Fibroblast of lung (primary cell): Measurements from ENCODE around the gene KPNA1. TPM values are rescaled to one million over a fixed set of nuclear protein-coding genes. Genes with fewer than 3 reads are reported as not detected.
A peak's percentile ranks its signal among the peaks of the same experiment; 100 is the strongest.

Source experiments
- DNase-seq, 2 donors: peaks; one replicate each; pipeline versions ENCODE4 v3.0.0 to v3.0.0-alpha.2; 2010; ENCODE audit warnings: low read depth in 2 of 2
- H2AFZ ChIP-seq: 2 replicates; pipeline ENCODE4 v1.5.1; 2012; ENCODE audit warnings: low read length, control low read depth, inconsistent platforms
- H3K27ac ChIP-seq: 2 replicates; pipeline ENCODE4 v1.5.1; 2011; ENCODE audit warnings: low read length, control low read depth; ENCODE audit not compliant: insufficient read depth
- H3K27me3 ChIP-seq: 2 replicates; pipeline ENCODE4 v1.5.1; 2011; ENCODE audit warnings: mild to moderate bottlenecking, low read length; ENCODE audit not compliant: control insufficient read depth, insufficient read depth
- H3K36me3 ChIP-seq: 2 replicates; pipeline ENCODE4 v1.5.1; 2011; ENCODE audit warnings: low read length; ENCODE audit not compliant: control insufficient read depth, insufficient read depth
- H3K4me1 ChIP-seq: 2 replicates; pipeline ENCODE4 v1.5.1; 2011; ENCODE audit warnings: low read length; ENCODE audit not compliant: control insufficient read depth, insufficient read depth; ENCODE audit errors: extremely low read depth
- H3K4me2 ChIP-seq: 2 replicates; pipeline ENCODE4 v1.5.1; 2011; ENCODE audit warnings: low read length, control low read depth; ENCODE audit not compliant: insufficient read depth; ENCODE audit errors: extremely low read depth
- H3K4me3 ChIP-seq, 4 experiments: fragments of 200-600 bp in 1 of 4; sonication (generic) in 1 of 4; replicated peaks in 1 of 4; 2 replicates each; pipeline ENCODE4 v1.5.1; 2011 to 2016; ENCODE audit warnings: low read length in 4 of 4, low read depth in 3 of 4, mild to moderate bottlenecking in 3 of 4, control low read depth in 2 of 4, inconsistent platforms in 1 of 4, mixed read lengths in 1 of 4; ENCODE audit not compliant: insufficient read depth in 1 of 4; ENCODE audit errors: control extremely low read depth in 1 of 4
- H3K79me2 ChIP-seq: 2 replicates; pipeline ENCODE4 v1.5.1; 2012; ENCODE audit warnings: mild to moderate bottlenecking, low read length, inconsistent platforms; ENCODE audit not compliant: control insufficient read depth, insufficient read depth
- H3K9ac ChIP-seq: 2 replicates; pipeline ENCODE4 v1.5.1; 2011; ENCODE audit warnings: mild to moderate bottlenecking, low read length, control low read depth; ENCODE audit not compliant: insufficient read depth
- H3K9me3 ChIP-seq: 2 replicates; pipeline ENCODE4 v1.5.1; 2012; ENCODE audit warnings: low read depth, low read length; ENCODE audit not compliant: control insufficient read depth, insufficient read depth
- H4K20me1 ChIP-seq: 2 replicates; pipeline ENCODE4 v1.5.1; 2011; ENCODE audit warnings: low read length; ENCODE audit not compliant: control insufficient read depth, insufficient read depth; ENCODE audit errors: extremely low read depth
- EZH2 ChIP-seq: IDR thresholded peaks from 2 replicates; pipeline ENCODE4 v1.5.1; 2012; ENCODE audit warnings: low read length, control low read depth, mild to moderate bottlenecking; ENCODE audit errors: missing control alignments
- polyA plus RNA-seq, 2 donors: library from polyadenylated mRNA; depleted of rRNA in 1 of 2; stranded (reverse) in 1 of 2; unstranded in 1 of 2; fragments of >200 nt; gene quantifications; 2 replicates each; pipeline ENCODE4 v1.2.1, GENCODE V29; 2011 to 2012; ENCODE audit warnings: missing spikeins in 1 of 2
- total RNA-seq: library from RNA; depleted of rRNA; stranded (reverse); fragments of >200 nt; gene quantifications from 2 replicates; pipeline ENCODE4 v1.2.1, GENCODE V29; 2014
- TF ChIP-seq, protein P1 (sequence below), 2 donors: IDR thresholded peaks in 1 of 2; conservative IDR thresholded peaks in 1 of 2; 1 replicate in 1 of 2; 2 replicates in 1 of 2; pipeline ENCODE4 v1.5.1; 2011 to 2012; ENCODE audit warnings: low read length in 2 of 2, control low read depth in 1 of 2, inconsistent platforms in 1 of 2, low read depth in 1 of 2, mild to moderate bottlenecking in 1 of 2

KPNA1 gene
- total and polyA plus RNA-seq, 2 donors (not counting 1 experiment from before 2014, with no cell fraction given) = 23.9 to 56.0 TPM

DNA sequence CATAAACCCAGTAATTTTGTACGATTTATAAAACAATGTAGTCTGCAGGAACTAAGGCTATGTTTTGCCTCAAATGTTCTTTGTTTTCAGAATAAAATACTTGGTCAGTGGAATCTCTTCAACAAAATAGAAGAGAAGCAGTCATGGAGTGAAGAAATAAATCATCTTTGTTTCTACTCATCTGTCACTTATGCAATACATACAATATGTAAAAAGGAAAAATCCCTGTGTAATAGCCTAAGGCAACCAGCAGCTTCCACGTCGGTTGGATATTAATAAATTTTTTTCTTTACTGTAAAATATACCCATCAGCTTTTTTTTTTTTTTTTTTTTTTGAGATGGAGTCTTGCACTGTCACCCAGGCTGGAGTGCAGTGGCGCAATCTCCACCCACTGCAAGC, 93.6 kb downstream of the KPNA1 start:
- Histone ChIP-seq H4K20me1 (no peaks in the 10 kb centered on the region), H3K4me2 (no peak overlapping the region), H2AFZ (no peak overlapping the region), H3K27ac (no peak overlapping the region), H3K4me1 (no peaks in the 10 kb centered on the region), H3K9me3 (no peaks in the 10 kb centered on the region), H3K27me3 (no peaks in the 10 kb centered on the region), H3K36me3 (peaks cover 8% of the 10 kb centered on the region), H3K79me2 (peaks cover 14% of the 10 kb centered on the region), H3K9ac (no peak overlapping the region), H3K4me3 (no peak overlapping the region)
- no peak for DNase-seq
- TF ChIP-seq, protein P1, sequence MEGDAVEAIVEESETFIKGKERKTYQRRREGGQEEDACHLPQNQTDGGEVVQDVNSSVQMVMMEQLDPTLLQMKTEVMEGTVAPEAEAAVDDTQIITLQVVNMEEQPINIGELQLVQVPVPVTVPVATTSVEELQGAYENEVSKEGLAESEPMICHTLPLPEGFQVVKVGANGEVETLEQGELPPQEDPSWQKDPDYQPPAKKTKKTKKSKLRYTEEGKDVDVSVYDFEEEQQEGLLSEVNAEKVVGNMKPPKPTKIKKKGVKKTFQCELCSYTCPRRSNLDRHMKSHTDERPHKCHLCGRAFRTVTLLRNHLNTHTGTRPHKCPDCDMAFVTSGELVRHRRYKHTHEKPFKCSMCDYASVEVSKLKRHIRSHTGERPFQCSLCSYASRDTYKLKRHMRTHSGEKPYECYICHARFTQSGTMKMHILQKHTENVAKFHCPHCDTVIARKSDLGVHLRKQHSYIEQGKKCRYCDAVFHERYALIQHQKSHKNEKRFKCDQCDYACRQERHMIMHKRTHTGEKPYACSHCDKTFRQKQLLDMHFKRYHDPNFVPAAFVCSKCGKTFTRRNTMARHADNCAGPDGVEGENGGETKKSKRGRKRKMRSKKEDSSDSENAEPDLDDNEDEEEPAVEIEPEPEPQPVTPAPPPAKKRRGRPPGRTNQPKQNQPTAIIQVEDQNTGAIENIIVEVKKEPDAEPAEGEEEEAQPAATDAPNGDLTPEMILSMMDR (conservative IDR thresholded peaks at IDR 0.05 in 1 of 2, IDR thresholded peaks at IDR 0.05 in 1 of 2; ENCODE audit: low read depth in 1 of 2, low read length in 2 of 2) = no peak
- no peak for TF ChIP-seq EZH2

DNA sequence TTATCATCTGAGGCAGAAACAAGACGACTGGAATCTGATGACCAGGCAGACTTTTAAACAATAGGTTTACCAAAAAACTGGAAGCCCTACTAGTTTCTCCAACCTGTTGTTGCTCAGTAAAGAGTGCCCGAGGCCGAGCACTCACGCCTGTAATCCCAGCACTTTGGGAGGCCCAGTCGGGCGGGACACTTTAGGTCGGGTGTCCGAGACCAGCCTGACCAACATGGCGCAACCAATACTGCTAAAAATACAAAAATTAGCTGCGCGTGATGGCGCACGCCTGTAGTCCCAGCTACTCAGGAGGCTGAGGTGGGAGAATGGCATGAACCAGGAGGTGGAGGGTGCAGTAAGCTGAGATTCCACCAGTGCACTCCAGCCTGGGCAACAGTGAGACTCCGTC, 97.8 kb downstream of the KPNA1 start:
- Histone ChIP-seq H3K79me2 (peaks cover 28% of the 10 kb centered on the region), H4K20me1 (no peaks in the 10 kb centered on the region), H3K4me3 (peak overlapping the region; percentile 65 to 100 (median 84)), H3K36me3 (peaks cover under 1% of the 10 kb centered on the region), H3K4me1 (peaks cover 3% of the 10 kb centered on the region), H2AFZ (no peak overlapping the region), H3K27ac (peak overlapping the region; percentile 92), H3K4me2 (peak overlapping the region; percentile 85), H3K9ac (no peak overlapping the region), H3K27me3 (no peaks in the 10 kb centered on the region), H3K9me3 (no peaks in the 10 kb centered on the region)
- no peak for TF ChIP-seq EZH2
- TF ChIP-seq, protein P1 (conservative IDR thresholded peaks at IDR 0.05 in 1 of 2, IDR thresholded peaks at IDR 0.05 in 1 of 2; ENCODE audit: low read depth in 1 of 2, low read length in 2 of 2) = no peak
- DNase-seq = peak; percentile 13 to 17

DNA sequence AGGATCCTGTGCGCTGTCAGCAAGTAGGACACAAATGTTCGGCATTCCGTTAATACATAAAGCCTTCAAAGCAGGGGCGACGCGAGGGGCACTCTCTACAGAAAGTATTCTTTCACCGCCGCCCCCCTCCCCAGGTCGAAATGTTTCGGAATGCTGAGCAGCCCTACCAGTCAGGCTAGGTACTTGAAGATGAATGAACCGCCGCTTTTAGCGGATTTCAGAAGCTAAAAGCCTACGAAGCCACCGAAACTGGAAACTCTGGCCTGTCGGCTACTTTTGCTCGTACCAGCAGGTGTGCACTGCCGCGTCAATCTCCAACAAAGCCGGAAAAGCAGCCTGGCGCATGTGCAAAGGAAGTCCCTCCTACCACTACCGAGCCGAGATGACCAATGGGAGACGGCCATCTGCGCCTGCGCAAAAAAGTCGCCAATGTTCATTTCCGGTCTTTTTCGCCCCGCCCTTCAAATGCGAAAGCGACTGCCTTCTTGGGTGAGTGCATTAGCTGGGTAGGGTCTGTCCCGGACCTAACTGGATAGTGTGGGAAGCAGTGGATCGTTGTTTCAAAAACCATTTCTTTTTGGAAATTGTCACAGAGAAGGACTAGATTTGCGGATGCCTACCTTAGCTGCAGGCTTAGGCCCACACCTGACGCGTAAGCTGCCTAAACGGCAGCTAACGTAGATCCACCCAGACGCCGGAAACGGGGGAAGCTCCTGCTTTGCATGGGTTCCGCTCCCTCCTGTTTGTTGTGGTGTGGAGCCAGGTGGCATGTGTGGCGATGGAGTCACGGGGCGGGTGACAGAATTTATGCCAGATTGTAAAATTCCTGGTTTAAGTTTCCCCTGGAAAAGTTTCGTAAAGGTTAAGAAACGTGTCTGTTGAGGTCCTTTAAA, 98.7 kb downstream of the KPNA1 start, which contains the start of gene WDR5B:
WDR5B (minus strand) TSS at position 301 of the 893 bp plus-strand sequence. CDS start 534 bp downstream, outside the sequence.
- TF ChIP-seq EZH2 = no peak
- TF ChIP-seq, protein P1 (conservative IDR thresholded peaks at IDR 0.05 in 1 of 2, IDR thresholded peaks at IDR 0.05 in 1 of 2; ENCODE audit: low read depth in 1 of 2, low read length in 2 of 2) = peak in 1 of 2 donors; percentile 14
- H3K79me2 ChIP-seq = peaks cover 28% of the 10 kb centered on the region

More for the DNA sequence above, 98.7 kb downstream of the KPNA1 start, which contains the start of gene WDR5B:
- Histone ChIP-seq H3K27me3 (no peaks in the 10 kb centered on the region), H3K4me3 (peak within 1 kb of the TSS; percentile 65 to 100 (median 84)), H2AFZ (peak within 1 kb of the TSS; percentile 96), H3K4me2 (peak within 1 kb of the TSS; percentile 98), H4K20me1 (no peaks in the 10 kb centered on the region), H3K27ac (peak within 1 kb of the TSS; percentile 92), H3K36me3 (no peaks in the 10 kb centered on the region), H3K4me1 (peaks cover 3% of the 10 kb centered on the region), H3K9ac (peak within 1 kb of the TSS; percentile 65), H3K9me3 (no peaks in the 10 kb centered on the region)
- DNase-seq = peak; percentile 94 to 98
